K562 (cell line): Measurements from ENCODE around the gene TMEM208. TPM values are rescaled to one million over a fixed set of nuclear protein-coding genes. Genes with fewer than 3 reads are reported as not detected.

Source experiments
- ATAC-seq: fragments of 200-7000 bp; cut with Tn5 transposase; 3 replicates; pipeline ENCODE4 v1.9.1; 2020; ENCODE audit warnings: moderate library complexity
- Bru-seq: library from RNA; stranded (reverse); fragments of 400-500 nt; gene quantifications from one replicate; lab custom pipeline; 2021; lab: Mats Ljungman, UMichigan
- BruChase-seq, 2 experiments: library from RNA; stranded (reverse); fragments of 400-500 nt; gene quantifications; one replicate each; lab custom pipeline; 2021; lab: Mats Ljungman, UMichigan
- BruUV-seq: library from RNA; stranded (reverse); fragments of 400-500 nt; replicated peaks from 2 replicates; lab custom pipeline; 2021; lab: Mats Ljungman, UMichigan
- CTCF ChIA-PET: fragments of 300-600 bp; formaldehyde crosslinking; extraction: SDS; loops from one replicate; lab custom pipeline; 2021; ENCODE audit warnings: low intra/inter-chr PET ratio; lab: Yijun Ruan, JAX
- POLR2A ChIA-PET: fragments of 300-600, 350-650 bp; sonication (Branson Sonifier 250); formaldehyde crosslinking; extraction: SDS; loops from one replicate; lab custom pipeline; 2021; ENCODE audit warnings: antibody characterized with exemption, inconsistent platforms; lab: Yijun Ruan, JAX
- DNase-seq, 4 experiments: peaks; one replicate each; pipeline versions ENCODE4 v3.0.0 to v3.0.0-alpha.2; 2011 to 2018; ENCODE audit warnings: low spot score in 3 of 4, mixed read lengths in 3 of 4; ENCODE audit errors: extremely low read depth in 1 of 4
- FAIRE-seq: peaks from 2 replicates; lab custom pipeline; 2011; peaks lifted over from hg19 to GRCh38; lab: Jason Lieb, UNC
- H2AFZ ChIP-seq: 2 replicates; pipeline ENCODE4 v1.6.0; 2011; ENCODE audit warnings: low read depth, low read length, control low read depth, inconsistent platforms
- H3K27ac ChIP-seq: fragments of 200-600 bp; 3 replicates; pipeline ENCODE4 v1.8.0; 2011; ENCODE audit warnings: low read depth, mild to moderate bottlenecking, control low read depth, inconsistent platforms, low read length, moderate library complexity, mixed read lengths; ENCODE audit errors: extremely low read depth
- H3K27me3 ChIP-seq, 2 experiments: fragments of 300-600 bp in 1 of 2; 2 replicates in 1 of 2; 3 replicates in 1 of 2; pipeline versions ENCODE4 v1.6.0 to v1.8.0; 2011; ENCODE audit warnings: inconsistent platforms in 2 of 2, low read length in 2 of 2, mild to moderate bottlenecking in 1 of 2, mixed read lengths in 1 of 2, moderate library complexity in 1 of 2; ENCODE audit not compliant: control insufficient read depth in 2 of 2, insufficient read depth in 2 of 2
- H3K36me3 ChIP-seq: fragments of 300-600 bp; 3 replicates; pipeline ENCODE4 v1.8.0; 2011; ENCODE audit warnings: mild to moderate bottlenecking, low read length, inconsistent platforms; ENCODE audit not compliant: control insufficient read depth, insufficient read depth
- H3K4me1 ChIP-seq, 2 experiments: fragments of 200-600 bp in 1 of 2; replicated peaks in 1 of 2; 2 replicates in 1 of 2; 3 replicates in 1 of 2; pipeline versions ENCODE4 v1.5.1 to v1.8.0; 2011; ENCODE audit warnings: inconsistent platforms in 2 of 2, low read length in 2 of 2, mild to moderate bottlenecking in 1 of 2, mixed read lengths in 1 of 2, moderate library complexity in 1 of 2; ENCODE audit not compliant: control insufficient read depth in 2 of 2, insufficient read depth in 2 of 2
- H3K4me2 ChIP-seq: 2 replicates; pipeline ENCODE4 v1.6.1; 2011; ENCODE audit warnings: low read length, control low read depth, inconsistent platforms, mixed read lengths; ENCODE audit not compliant: insufficient read depth
- H3K4me3 ChIP-seq: fragments of 200-600 bp; sonication (generic), shearing (Covaris generic); 2 replicates; pipeline ENCODE4 v1.5.1; 2016; ENCODE audit warnings: control low read depth, inconsistent platforms
- H3K79me2 ChIP-seq: fragments of 200-600 bp; 3 replicates; pipeline ENCODE4 v1.8.0; 2011; ENCODE audit warnings: low read length, inconsistent platforms; ENCODE audit not compliant: control insufficient read depth, insufficient read depth
- H3K9ac ChIP-seq, 2 experiments: 2 replicates each; pipeline versions ENCODE4 v1.6.0 to v1.6.1; 2011; ENCODE audit warnings: low read depth in 2 of 2, low read length in 2 of 2, control low read depth in 1 of 2, inconsistent platforms in 1 of 2, mild to moderate bottlenecking in 1 of 2, mixed read lengths in 1 of 2; ENCODE audit not compliant: insufficient read depth in 1 of 2
- H3K9me1 ChIP-seq: one replicate; pipeline ENCODE4 v1.6.0; 2011; ENCODE audit warnings: inconsistent platforms, mild to moderate bottlenecking, low read length, moderate library complexity; ENCODE audit not compliant: control insufficient read depth, insufficient read depth
- H3K9me3 ChIP-seq: replicated peaks from 2 replicates; pipeline ENCODE4 v1.5.1; 2011; ENCODE audit warnings: low read depth, low read length, inconsistent platforms; ENCODE audit not compliant: control insufficient read depth, insufficient read depth
- H4K20me1 ChIP-seq: replicated peaks from 2 replicates; pipeline ENCODE4 v1.6.1; 2011; ENCODE audit warnings: low read length, inconsistent platforms, mixed read lengths; ENCODE audit not compliant: control insufficient read depth, insufficient read depth
- CREB5 ChIP-seq: fragments of 250-450 bp; sonication (Bioruptor Pico); IDR thresholded peaks from 2 replicates; pipeline ENCODE4 v1.5.0; 2020; ENCODE audit warnings: mild to moderate bottlenecking
- HNRNPUL1 ChIP-seq: fragments of 200-400 bp; formaldehyde crosslinking; IDR thresholded peaks from 2 replicates; pipeline ENCODE4 v1.6.1; 2017; ENCODE audit warnings: low read length
- MCM5 ChIP-seq: fragments of 450-650 bp; IDR thresholded peaks from 2 replicates; pipeline ENCODE4 v1.6.1; 2016; ENCODE audit warnings: low read depth
- NFE2 ChIP-seq: IDR thresholded peaks from 2 replicates; pipeline ENCODE4 v1.6.1; 2014; ENCODE audit warnings: antibody characterized with exemption, low read depth
- PHF21A ChIP-seq: fragments of 450-650 bp; IDR thresholded peaks from 2 replicates; pipeline ENCODE4 v1.6.1; 2017; ENCODE audit warnings: low read depth, borderline replicate concordance
- PHF8 ChIP-seq: fragments of 200-600 bp; sonication (generic); IDR thresholded peaks from 2 replicates; pipeline ENCODE4 v1.6.1; 2012; ENCODE audit warnings: mixed run types, mild to moderate bottlenecking, inconsistent platforms, low read length, moderate library complexity, borderline replicate concordance
- SP2 ChIP-seq: IDR thresholded peaks from 2 replicates; pipeline ENCODE4 v1.6.1; 2011; ENCODE audit warnings: mild to moderate bottlenecking, low read depth, low read length, moderate library complexity; ENCODE audit not compliant: poor library complexity, severe bottlenecking; ENCODE audit errors: extremely low read depth
- TEAD2 ChIP-seq: fragments of 450-650 bp; IDR thresholded peaks from 2 replicates; pipeline ENCODE4 v1.6.1; 2016; ENCODE audit warnings: missing genetic modification characterization, control low read depth, missing compliant biosample characterization
- ZKSCAN1 ChIP-seq: fragments of 150-350 bp; IDR thresholded peaks from 2 replicates; pipeline ENCODE4 v1.6.1; 2016; ENCODE audit warnings: low read depth, low read length
- ZNF124 ChIP-seq: sonication (generic); formaldehyde crosslinking; IDR thresholded peaks from 2 replicates; pipeline ENCODE4 v1.8.1; 2022; ENCODE audit warnings: missing genetic modification reagents
- ZNF212 ChIP-seq: fragments of 450-650 bp; formaldehyde crosslinking; IDR thresholded peaks from 2 replicates; pipeline ENCODE4 v1.4.0; 2020; ENCODE audit warnings: mild to moderate bottlenecking
- ZNF263 ChIP-seq: sonication (generic); formaldehyde crosslinking; IDR thresholded peaks from 2 replicates; pipeline ENCODE4 v1.8.0; 2022; ENCODE audit warnings: mild to moderate bottlenecking, missing genetic modification reagents, borderline replicate concordance
- ZNF347 ChIP-seq: fragments of 450-650 bp; formaldehyde crosslinking; IDR thresholded peaks from 2 replicates; pipeline ENCODE4 v1.4.0; 2020; ENCODE audit warnings: low read depth, mild to moderate bottlenecking, moderate library complexity
- WGBS: fragments of 100-300 bp; shearing (Covaris generic); methylation state at CpG from one replicate; pipeline ENCODE4 v1.1.6; 2016; ENCODE audit warnings: low coverage, mixed read lengths; ENCODE audit not compliant: insufficient coverage; ENCODE audit errors: missing lambda C conversion rate; 5-methylcytosine and 5-hydroxymethylcytosine counted together
- in situ Hi-C: fragments of 300-500 bp; cut with MboI; formaldehyde crosslinking; loops from 4 replicates; pipeline ENCODE4 v1.15.0; 2018; ENCODE audit warnings: inconsistent platforms, mixed read lengths
- intact Hi-C: fragments of 100-400 bp; cut with micrococcal nuclease; formaldehyde crosslinking; loops from 2 replicates; pipeline ENCODE4 v1.14.2; 2022
- long read RNA-seq, 3 experiments: library from polyadenylated mRNA in 2 of 3; library from RNA in 1 of 3; unstranded in 2 of 3; stranded (forward) in 1 of 3; transcript quantifications; one replicate each; pipeline ENCODE4 v2.0.0, GENCODE V29; 2019 to 2022
- polyA minus RNA-seq, 3 experiments: library from RNA; depleted of rRNA, polyadenylated mRNA; stranded (reverse); fragments of >200 nt; gene quantifications; 2 replicates each; pipeline ENCODE4 v1.2.3, GENCODE V29; 2011
- polyA plus RNA-seq, 8 experiments: library from polyadenylated mRNA; depleted of rRNA in 4 of 8; stranded (reverse) in 5 of 8; unstranded in 3 of 8; fragments of >200 nt; fragmentation: Nextera tagmentation in 2 of 8; fragmentation: Illumina TruSeq in 1 of 8; extraction: Ambion mirVana in 2 of 8; extraction: Trizol in 1 of 8; gene quantifications; 2 replicates each; pipeline versions ENCODE4 v1.2.1 to v1.2.3, GENCODE V29; 2011 to 2014; ENCODE audit warnings: inconsistent platforms in 1 of 8, missing spikeins in 1 of 8
- total RNA-seq, 7 experiments: library from RNA; depleted of rRNA in 6 of 7; stranded (reverse); fragments of >200 nt in 6 of 7; fragmentation: Illumina TruSeq in 2 of 7; extraction: Trizol in 2 of 7; gene quantifications; 2 replicates each; pipeline versions ENCODE4 v1.2.1 to v1.2.3, GENCODE V29; 2011 to 2021; ENCODE audit warnings: low replicate concordance in 1 of 7

TMEM208 gene
- 63.5 and 134 TPM in 2 replicates for total RNA-seq (2011; cell fraction: chromatin; rRNA removed; ENCODE audit: low replicate concordance)
- total RNA-seq (2011; cell fraction: nucleolus; rRNA removed), result 154 and 182 TPM in 2 replicates
- 105 and 122 TPM in 2 replicates for total RNA-seq (2011; cell fraction: nucleoplasm; rRNA removed)
- 43.6 and 46.8 TPM in 2 replicates for total RNA-seq (2014; rRNA removed)
- total RNA-seq (2014; rRNA removed; fragmentation: Illumina TruSeq; extraction: Trizol), result 25.2 and 31.8 TPM in 2 replicates
- total RNA-seq (2015; rRNA removed; fragmentation: Illumina TruSeq; extraction: Trizol), result 33.3 and 37.4 TPM in 2 replicates
- 46.5 and 54.3 TPM in 2 replicates for total RNA-seq (2021)
- polyA plus RNA-seq (2011; rRNA removed), result 55.8 and 67.8 TPM in 2 replicates
- polyA plus RNA-seq (2011; cell fraction: cytosol; rRNA removed), result 113 and 129 TPM in 2 replicates
- 65.0 and 95.7 TPM in 2 replicates for polyA plus RNA-seq (2011; cell fraction: nucleus; rRNA removed)
- 48.4 and 51.3 TPM in 2 replicates for polyA plus RNA-seq (2012)
- polyA plus RNA-seq (2014; fragmentation: Illumina TruSeq; extraction: Trizol), result 54.1 and 61.7 TPM in 2 replicates
- polyA plus RNA-seq (2014; fragmentation: Nextera tagmentation; extraction: Ambion mirVana), result 100 to 1,000 TPM; 233 to 239 TPM
- polyA plus RNA-seq (2014; rRNA removed), result 64.4 and 72.6 TPM in 2 replicates
- 48.1 and 54.8 TPM in 2 replicates for polyA minus RNA-seq (2011; rRNA and poly(A)+ RNA removed)
- 21.3 and 27.6 TPM in 2 replicates for polyA minus RNA-seq (2011; cell fraction: cytosol; rRNA and poly(A)+ RNA removed)
- 32.0 and 42.5 TPM in 2 replicates for polyA minus RNA-seq (2011; cell fraction: nucleus; rRNA and poly(A)+ RNA removed)
- percentile 88 among the genes with signal in this experiment for Bru-seq, nascent RNA
- percentile 76 among the genes with signal in this experiment for BruChase-seq, experiment 1, labeled RNA remaining after a 2-hour chase
- percentile 74 among the genes with signal in this experiment for BruChase-seq, experiment 2, labeled RNA remaining after a 6-hour chase
- long read RNA-seq, experiment 1, transcript TMEM208-203 (6 exons, 775 nt), result minor isoform, 6 of 84 reads
- long read RNA-seq, experiment 1, transcript TMEM208-201 (6 exons, 793 nt), result major isoform, 55 of 84 reads
- long read RNA-seq, experiment 1, partial matches to known transcripts, result 16 of 84 reads
- long read RNA-seq, experiment 1, other reads (novel, unspliced or antisense), result 3 of 84 reads
- long read RNA-seq, experiment 2, transcript TMEM208-201 (6 exons, 793 nt), result major isoform, 54 of 69 reads
- long read RNA-seq, experiment 2, partial matches to known transcripts, result 6 of 69 reads
- long read RNA-seq, experiment 2, other reads (novel, unspliced or antisense), result 5 of 69 reads
- long read RNA-seq, experiment 3, transcript TMEM208-201 (6 exons, 793 nt), result major isoform, 36 of 45 reads
- long read RNA-seq, experiment 3, partial matches to known transcripts, result 0 of 45 reads
- long read RNA-seq, experiment 3, other reads (novel, unspliced or antisense), result 3 of 45 reads

DNA sequence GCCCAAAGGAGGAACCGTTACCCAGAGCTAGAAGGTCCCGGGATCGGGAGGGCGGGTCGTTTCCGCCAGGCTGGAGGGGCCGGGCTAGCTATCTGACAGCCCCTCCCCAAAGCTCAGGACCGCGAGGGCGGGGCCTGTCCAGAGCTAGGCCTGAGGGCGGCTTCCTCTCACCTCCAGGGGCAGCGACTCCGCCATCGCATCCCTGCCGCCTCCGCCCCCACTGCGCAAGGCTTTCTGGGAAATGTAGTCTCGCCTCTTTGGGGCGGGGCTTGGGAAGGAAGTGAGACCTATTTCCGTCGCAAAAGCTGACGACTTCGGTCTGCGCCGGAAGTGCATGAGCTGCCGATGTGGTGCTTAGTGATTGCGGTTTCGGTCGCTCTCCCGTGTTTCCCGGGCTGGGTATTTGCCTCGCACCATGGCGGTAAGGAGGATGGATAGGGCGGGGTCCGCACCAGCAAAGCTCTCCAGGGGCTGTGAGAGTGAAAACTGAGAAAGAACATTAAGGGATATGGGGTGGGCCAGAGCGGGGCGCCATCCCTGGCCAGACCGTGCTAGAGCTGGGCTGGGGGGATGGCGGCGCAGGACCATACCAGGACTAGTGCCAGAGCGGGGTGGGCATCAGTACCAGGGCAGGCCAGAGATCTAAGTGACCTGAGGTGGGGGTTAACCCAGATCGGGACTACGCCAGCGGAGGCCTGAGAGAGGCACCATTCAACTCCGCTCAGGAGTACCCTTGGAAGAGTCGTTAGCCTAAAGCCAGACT is at the start of gene TMEM208:
Gene TMEM208 (plus strand): TSS at position 327 of the 763 bp plus-strand sequence. CDS start 89 bp downstream, at position 416.
- under 1% methylated on average over 40 of the region's 46 CpGs for WGBS
- H3K4me1 ChIP-seq, result peaks cover 18 to 20% of the 10 kb centered on the region in 2 experiments
- no peaks in the 10 kb centered on the region for H3K27me3 ChIP-seq
- H3K9me3 ChIP-seq, result no peaks in the 10 kb centered on the region
- FAIRE-seq, result peak; percentile 100
- peak within 1 kb of the TSS; percentile 98 for H3K4me3 ChIP-seq
- H3K9me1 ChIP-seq, result no peaks in the 10 kb centered on the region
- intact Hi-C loops (loop anchor here (5.0 kb wide), 1 partner anchor 35 kb away; the partner anchor contains the start of genes E2F4 and EXOC3L1), in situ Hi-C loops (no loop called here)
- peak within 1 kb of the TSS; percentile 100 for H3K4me2 ChIP-seq
- H2AFZ ChIP-seq, result peak within 1 kb of the TSS; percentile 97
- peak within 1 kb of the TSS; percentile 94 to 97 for H3K9ac ChIP-seq
- POLR2A ChIA-PET, result interaction anchor here (0.5 to 2.8 kb wide), 11 partner anchors 8 to 132 kb away, joined by 3 to 31 read pairs (median 5); no protein-coding TSS in a partner anchor
- DNase-seq, result peak; percentile 96 to 99 (median 98)
- H3K79me2 ChIP-seq, result peaks cover 21% of the 10 kb centered on the region
- H4K20me1 ChIP-seq, result no peaks in the 10 kb centered on the region
- no TSS peak for BruUV-seq
- CTCF ChIA-PET, result no interaction called here
- peak; percentile 98 for ATAC-seq
- peak within 1 kb of the TSS; percentile 74 for H3K27ac ChIP-seq
- peaks cover 49% of the 10 kb centered on the region; the same call in 2 of the 3 replicates for H3K36me3 ChIP-seq
- TF ChIP-seq TEAD2, result no peak
- no peak for TF ChIP-seq HNRNPUL1
- no peak for TF ChIP-seq NFE2
- peak; percentile 84; the same call in 1 of the 2 replicates for TF ChIP-seq PHF8
- TF ChIP-seq SP2, result no peak
- no peak for TF ChIP-seq CREB5 (CRISPR knock-in tag)
- TF ChIP-seq ZNF263 (CRISPR knock-in tag), result no peak; the same call in 1 of the 2 replicates
- peak; percentile 77 for TF ChIP-seq ZKSCAN1
- no peak for TF ChIP-seq ZNF347
- TF ChIP-seq MCM5, result no peak
- TF ChIP-seq ZNF212 (CRISPR knock-in tag), result no peak
- no peak for TF ChIP-seq PHF21A
- no peak for TF ChIP-seq ZNF124
